ENCODE data around the gene KDM4B.

GRCh38 chr19:4972509-4973230, 3.8 kb downstream of the KDM4B start:
- TF ChIP-seq CTCF (conservative IDR thresholded peaks at IDR 0.05) (no peak), ZFX (IDR thresholded peaks at IDR 0.05) (no peak)

Data from C4-2B (cell line).